ENCODE results near the gene HOXC11.

HOXC11 gene

DNA sequence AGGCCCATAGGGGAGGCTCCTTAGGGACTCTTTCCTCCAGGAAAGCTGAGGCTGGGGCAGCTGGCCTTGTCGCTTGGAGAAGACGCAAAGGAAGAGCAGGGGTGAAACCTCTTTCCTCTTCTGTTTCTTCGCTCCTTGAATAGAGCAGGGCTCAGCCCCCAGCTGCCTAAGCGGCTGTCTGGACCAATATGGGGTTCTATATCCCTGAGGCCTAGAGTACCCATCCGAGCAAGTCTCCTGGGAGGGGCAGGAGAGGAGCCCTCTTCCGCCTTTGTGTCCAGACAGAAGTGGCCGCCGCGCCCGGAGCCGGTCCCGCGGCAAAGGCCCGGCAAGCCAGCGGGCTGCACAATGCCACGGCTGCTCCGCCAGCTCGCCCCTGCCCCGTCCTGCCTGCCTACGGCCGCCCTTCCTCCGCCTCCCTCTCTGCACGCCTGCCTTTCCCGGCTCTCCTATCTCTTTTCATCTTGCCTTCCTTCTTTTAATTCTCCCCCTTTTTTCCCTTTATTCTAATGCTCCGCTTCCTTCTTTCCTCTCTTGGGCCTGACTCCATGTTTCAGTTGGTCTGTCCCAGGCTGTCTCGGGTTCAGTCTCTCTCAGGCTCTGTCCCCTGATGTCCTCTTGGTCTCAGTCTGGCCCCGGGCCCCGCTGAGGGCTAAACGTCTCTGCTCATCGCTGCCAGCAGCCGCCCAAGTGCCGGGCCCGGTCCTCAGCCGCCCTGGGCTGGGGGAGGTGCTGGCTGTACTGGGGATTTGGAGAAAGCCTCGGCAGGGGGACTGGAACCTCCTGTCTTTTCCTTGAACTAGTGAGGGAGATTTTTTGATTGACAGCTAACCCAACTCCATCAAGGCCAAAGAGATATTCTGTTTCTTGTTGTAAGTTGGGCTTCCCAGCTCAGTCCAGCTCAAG lies 24.5 kb downstream of the HOXC11 start:
- no peak for DNase-seq

DNA sequence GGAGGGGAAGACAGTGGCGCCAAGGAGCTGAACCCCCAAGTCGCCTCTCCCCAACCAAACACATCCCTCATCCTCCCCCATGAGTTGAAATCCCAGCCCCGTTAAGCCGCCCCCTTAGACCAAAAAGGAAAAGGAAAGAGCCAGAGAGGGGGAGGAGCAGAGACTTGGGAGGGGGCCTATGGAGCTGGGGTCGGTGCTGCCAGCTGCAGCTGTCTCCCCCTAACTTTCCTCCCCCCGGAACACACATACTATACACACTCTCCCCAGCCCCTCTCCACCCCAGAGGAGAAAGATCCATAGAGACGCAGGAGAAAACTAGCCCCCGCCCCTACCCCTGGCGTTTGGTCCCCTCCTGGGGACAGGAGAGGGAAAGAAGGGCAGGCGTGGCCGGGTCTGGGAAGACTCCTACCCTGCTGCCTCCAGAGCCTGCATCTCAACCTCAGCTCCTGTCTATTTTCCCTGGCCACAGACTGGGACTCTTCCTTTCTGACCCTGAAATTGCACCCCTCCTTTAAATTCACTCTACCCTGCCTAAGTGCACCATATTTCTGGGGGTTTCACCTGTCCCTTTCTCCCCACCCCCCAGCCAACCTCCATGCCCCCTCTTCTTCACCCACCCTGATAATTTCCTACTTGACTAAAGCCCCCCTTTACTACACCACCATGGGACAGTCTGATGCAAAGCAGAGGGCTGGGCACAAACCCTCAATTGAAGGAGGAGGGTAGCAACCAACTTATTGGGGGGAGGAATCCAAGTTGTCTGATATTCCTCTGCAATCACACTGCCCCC lies 25.4 kb downstream of the HOXC11 start:
- no peak for DNase-seq

DNA sequence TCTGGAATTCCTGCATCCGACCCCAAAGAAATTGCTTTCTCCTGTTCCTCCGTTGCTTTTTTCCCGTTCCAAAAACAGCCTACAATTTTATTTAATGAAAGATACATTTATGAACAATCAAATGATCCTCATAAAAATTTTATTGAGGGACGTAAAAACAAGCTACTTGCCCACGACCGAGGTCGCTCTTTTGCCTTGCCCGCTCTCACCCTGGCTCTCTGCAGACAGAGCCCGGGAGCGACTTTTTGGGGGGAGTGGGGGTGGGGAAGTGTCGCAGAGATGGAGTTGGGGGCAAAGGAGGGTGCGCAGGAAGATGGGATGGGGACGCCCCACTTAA lies 25.9 kb downstream of the HOXC11 start:
- no peak for DNase-seq

DNA sequence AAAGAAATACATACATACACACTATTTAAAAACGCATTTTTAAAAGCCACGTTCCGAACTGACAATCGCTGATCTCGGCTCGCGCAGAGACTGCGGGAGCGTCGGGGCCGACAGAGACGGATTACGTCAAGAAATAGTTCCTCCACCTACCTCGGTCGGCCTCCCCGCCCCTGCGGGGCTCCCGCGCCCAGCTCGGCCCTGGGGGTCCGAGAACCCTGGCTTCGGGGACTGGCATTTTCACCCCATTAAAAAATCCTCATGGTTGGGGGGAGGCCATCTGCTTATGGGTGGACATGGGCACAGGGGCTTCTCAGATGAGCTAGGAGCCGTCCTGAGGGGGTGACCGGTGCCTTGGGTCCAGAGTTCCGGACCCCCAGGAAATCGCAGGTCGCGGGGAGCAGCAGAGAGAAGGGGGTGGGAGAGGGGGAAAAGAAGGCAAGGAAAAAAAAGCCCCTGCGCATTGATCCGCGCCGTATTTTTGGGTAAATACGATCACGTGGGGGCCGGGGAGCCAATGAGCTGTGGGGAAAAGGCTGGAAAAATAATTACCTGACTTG lies 26.7 kb downstream of the HOXC11 start:
- no peak for DNase-seq

DNA sequence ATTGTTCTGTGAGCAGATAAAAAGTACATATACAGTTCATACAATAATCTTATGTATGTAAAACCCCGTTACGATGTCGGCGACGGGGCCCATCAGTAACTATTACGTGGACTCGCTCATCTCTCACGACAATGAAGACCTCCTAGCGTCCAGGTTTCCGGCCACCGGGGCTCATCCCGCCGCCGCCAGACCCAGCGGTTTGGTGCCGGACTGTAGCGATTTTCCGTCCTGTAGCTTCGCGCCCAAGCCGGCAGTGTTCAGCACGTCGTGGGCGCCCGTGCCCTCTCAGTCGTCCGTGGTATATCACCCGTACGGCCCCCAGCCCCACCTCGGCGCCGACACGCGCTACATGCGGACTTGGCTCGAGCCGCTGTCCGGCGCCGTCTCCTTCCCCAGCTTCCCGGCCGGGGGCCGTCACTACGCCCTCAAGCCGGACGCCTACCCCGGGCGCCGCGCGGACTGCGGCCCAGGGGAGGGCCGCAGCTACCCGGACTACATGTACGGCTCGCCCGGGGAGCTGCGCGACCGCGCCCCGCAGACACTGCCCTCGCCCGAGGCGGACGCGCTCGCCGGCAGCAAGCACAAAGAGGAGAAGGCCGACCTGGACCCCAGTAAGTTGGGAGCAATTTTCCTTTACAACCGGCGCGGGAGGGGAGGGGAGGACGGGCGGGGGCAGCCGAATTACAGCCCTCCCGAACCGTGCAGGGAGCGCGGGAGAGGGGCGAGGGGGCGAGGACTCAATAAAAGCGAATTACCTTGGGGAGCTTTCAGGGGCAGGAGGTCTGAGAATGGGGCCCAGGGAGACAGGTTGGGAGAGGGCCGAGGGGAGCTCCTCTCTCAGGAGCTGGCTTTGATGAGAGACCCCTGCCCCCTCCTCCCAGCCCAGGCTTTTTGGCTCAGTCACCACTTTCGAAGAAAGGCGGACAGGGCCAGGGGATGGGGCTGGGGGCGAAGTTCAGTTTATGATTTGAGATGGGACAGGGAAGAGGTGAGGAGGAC lies 27.5 kb downstream of the HOXC11 start, which contains the start of gene HOXC9:
TSS of gene HOXC9 (plus strand) at position 46 of the 999 bp plus-strand sequence. CDS start at position 74, 28 bp downstream.
- DNase-seq = peak; percentile 83

DNA sequence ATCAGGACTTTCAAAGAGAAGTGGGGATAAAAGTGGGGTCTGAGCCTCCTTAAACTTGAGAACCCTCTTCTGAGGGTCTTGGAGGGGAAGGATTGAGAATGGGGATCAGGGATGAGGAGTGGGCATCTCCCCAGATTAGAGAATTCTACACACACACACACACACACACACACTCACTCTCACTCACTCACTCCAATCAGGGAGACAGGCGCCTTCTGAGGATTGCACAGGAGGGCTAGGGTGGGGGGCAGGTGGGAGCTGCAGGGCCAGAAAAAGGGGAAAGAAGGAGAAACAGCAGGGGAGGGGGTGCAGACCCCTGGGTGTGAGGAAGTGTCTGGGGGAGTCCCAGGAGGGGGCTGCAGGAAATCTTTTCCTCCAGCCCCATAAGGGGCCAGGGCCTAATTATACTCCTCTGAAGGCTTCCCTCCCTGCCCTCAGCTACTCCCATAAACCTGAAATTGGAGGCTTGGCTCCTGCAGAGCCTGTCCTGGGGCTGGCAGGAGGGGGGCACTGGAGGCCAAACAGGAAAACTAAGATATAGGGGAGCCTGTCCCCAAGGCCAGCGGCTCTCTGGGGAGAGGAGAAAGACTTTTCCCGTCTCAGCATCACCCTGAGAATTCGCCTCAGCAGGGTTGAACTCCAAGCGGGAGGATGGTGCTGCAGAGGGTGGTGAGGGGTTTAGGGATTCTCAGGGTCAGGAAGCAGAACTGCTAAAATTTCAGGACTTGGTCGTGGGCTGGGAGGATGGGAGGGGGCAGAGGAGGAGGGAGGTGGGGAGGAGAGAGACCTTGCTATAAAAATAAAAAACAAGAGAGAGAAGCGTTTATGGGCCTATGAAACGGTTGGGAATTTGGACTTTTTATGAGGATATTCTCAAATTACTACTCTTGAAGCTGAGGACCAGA lies 28.6 kb downstream of the HOXC11 start:
- peak; percentile 74 for DNase-seq

DNA sequence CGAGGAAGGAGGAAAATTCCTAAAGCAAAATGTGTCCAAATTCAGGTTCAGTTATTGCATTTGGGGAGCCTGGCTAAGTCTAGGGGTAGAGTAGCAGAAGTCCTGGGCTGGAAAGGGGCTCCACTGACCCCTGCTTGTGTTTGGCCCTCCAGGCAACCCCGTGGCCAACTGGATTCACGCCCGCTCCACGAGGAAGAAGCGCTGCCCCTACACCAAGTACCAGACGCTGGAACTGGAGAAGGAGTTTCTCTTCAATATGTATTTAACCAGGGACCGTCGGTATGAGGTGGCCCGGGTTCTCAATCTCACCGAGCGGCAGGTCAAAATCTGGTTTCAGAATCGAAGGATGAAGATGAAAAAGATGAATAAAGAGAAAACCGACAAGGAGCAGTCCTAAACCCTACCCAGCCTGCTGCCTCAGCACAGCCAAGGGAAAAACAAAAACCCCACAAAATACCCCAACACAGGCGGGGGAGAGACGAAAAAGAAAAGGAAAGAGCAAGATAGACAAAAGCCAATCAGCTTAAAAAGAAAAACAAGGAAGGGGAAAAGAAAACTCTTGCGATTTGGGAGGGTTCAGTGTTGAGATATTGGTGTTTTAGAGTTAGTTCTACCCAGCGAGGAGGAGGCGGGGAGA lies 29.5 kb downstream of the HOXC11 start:
- DNase-seq = peak; percentile 67

DNA sequence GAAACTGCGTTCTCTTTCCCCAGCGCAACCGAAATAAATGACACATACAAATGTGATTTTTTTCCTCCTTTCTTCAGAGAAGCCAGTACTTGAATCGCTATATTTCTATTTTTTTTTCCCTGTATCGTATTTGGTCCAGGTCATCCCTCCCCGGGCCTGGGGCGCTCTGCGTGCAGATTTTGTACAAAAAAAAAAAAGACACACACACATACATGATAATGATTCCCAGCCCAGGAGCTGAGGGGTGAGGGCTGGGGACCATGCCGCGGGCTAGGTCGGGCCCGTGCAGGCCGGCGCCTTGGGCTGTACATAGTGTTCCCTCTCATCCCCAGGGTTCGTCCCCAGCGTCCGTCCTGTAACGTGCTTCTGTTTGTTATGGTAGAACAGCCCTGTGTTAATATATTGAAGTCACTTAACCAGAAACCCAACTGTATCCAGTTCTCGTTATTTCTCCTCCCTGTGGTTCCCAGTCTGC lies 30.0 kb downstream of the HOXC11 start:
- peak; percentile 67 for DNase-seq

DNA sequence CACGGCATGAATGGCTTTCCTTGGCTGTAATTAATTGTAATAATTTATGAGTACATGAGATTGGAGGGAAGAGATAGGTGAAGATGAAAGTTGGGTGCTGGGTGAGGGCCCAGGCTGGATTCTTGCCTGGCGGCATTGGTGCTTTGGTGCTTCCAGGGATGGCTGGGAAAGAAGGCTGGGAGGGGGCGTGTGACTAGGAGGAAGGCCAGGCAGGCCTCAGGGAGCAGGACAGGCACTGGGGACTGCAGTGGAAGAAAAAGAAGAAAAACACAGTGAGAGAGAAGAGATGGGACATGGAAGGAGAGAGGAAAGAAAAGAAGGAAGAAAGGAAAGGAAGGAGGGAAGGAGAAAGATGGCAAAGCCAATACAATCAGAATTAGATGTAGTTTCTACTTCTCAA lies 30.7 kb downstream of the HOXC11 start:
- DNase-seq = peak; percentile 74

DNA sequence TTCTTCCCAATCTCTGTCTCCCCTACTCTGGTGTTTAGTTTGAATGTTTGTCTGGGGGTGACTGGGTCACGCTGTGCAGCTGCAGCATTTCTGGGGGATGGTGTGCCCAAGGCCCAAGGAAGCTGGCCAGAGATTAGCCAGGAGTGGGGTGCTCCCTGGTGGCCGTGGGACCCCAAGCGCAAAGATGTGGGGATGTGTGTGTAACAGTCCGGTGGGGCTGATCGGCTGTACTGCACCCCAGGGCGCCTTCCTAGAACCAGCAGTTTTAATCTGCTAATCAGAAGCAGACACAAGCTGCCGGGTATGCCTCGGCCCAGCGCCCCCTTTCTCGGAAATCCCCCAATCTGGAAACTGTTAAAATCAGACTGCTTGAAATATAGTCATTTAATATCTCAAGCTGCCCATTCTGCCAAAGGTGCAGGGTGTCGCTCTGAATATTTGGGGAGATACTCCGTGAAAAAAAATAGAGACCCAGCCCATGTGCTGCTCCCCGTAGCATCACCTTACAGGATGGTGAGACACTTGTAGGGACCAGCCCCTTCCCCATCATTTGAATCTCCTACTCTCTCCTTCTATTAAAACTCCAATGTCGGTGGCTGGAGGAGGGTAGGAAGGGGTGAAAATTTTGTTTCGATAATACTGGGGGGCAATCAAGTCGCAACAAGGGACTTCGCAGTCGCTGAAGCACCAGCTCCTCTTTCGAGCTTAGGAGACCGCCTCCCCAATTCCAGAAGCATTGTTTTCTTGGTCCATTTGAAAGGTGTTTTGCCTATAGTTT lies 31.3 kb downstream of the HOXC11 start:
- no peak for DNase-seq

DNA sequence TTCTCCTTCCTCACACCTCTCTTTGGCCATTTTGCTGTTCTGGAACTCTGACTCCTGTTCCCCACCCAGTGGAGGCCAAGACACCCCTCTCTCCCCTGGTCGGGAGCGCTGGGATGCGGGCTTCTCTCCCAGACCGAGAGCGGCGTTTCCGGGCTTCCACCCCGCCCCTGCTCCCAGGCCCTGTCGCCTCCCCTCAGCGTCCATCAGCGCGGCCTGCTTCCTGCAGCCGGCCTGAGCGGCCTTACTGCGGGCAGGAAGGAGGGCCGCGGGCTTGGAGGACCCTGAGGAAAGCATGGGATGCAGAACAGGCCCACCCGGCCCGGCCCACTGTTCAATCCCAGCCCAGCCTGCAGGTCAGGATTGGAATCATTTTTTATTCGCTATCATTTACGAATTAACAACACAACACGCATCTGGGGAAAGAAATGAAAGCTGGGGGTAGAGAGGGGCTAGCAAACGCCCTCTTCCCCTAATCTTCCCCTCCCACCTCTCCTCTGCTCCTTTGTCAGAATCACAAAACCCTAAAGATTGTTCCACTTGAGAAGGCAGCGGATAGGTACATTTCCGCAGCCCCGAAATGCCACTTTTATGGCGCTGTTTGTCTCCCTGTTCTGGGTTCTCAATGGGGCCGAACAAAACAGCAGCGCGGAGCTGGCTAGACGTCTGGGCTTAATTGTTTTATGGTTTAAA lies 32.1 kb downstream of the HOXC11 start:
- peak; percentile 82 for DNase-seq

DNA sequence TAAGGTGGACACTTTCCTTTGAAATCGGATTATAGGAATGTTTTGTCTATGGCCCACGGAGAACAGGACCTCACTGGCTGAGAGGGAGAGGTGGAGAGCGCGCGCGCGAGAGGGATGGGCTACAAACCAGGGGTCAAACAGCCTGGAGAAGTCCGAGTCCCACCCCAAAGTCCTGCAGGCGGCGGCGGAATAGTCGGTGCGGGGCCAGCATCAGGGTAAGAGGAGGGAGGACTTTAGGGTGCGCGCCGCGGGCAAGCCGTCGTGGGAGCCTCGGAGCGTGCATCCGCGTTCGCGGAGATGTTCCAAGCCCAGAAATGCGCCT lies 32.6 kb downstream of the HOXC11 start:
- peak; percentile 86 for DNase-seq

DNA sequence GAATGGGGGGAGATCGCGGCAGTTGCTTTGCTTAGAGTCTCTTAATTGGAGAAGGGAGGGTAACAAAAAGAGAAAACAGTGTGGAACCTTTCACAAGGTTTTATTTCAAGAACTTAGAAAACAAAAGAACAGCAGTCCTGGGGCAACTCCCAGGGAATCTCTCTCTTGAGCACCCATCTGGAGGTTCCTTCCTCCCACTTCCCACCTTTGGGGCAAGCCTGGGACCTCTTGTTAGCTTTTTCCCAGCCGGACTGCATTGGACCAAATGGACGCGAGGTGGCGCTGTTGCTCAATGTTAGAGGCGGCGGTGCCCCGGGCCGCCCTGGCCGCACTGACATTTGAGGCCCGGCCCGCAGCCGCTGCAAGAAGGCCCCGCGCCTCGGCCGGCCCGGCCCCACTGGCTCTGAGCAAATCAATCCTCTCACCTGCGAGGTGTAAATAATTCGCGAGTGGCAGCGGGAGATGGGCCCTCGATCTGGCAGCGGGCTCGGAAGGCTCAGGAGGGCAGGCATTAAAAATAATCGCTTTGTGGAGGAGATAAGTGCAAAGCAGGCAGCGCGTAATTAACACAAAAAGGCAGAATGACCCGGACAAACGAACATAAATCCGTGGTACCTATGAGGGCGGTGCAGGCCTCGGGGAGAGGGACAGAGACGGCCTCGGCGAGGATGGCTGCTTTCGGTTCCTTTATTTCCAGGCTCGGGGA lies 33.1 kb downstream of the HOXC11 start:
- DNase-seq = peak; percentile 93

DNA sequence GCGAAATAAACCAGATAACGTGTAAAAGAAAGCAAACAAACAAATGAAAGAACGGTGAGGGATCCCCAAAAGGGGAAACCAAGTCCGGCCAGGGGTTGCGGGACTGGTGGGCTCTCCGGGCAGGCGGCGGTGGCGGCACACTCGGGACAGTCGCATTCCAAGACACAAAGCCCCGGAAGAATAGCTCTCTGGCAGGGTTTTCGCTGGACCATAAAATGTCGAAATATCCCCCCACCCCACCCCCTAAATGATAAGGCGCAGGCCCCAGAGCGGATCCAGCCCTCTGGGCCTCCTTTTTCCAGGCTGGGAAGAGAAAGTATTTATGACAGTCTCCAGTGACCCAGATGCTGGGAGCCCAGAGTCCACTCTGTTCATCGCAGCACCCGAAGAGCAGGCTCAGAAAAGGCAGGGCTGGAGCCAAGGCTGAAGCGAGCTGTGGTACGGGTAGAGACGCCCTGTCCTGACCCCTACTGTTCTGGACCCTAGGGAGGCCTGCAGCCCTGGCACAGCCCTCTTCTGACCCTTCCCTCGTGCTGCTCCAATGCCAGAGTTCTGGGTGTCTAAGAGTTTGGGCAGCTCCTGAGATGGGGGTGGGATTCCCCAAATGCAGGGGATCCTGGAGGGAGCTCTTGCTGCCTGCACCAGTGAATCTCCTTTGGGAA lies 33.8 kb downstream of the HOXC11 start:
- no peak for DNase-seq

DNA sequence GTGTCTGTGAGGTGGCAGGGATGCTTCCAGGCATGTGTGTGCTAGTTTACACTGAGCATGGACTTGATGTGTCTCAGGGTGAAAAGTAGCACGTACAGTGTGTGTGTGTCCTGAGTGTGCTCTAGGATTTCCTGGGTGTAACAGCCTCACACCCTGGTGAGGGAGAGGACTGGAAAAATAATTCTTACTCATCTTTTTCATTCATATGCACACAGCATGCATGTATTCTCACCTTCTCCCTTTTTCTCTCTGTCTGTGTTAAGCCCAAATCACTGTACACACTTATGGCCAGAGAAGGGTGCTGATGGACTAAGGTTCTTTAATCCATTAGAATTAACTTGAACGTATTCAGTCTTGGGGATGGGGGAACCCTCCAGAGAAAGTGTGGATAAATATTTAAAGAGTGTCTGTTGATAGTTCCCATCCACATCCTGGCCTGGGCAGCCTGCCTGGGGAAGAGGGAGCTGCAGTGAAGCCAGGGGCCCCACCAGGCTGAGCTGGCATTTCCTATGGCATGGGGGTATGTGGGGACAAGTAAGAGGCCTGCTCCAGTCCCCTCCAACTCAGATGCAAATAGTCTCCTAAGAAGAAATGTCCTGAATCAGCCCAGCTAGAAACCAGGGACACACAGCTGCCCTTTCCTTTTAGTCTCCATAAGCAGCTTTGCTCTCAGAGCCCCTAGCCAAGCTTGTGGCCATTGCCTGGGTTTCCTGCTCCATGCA lies 34.8 kb downstream of the HOXC11 start:
- DNase-seq = no peak

DNA sequence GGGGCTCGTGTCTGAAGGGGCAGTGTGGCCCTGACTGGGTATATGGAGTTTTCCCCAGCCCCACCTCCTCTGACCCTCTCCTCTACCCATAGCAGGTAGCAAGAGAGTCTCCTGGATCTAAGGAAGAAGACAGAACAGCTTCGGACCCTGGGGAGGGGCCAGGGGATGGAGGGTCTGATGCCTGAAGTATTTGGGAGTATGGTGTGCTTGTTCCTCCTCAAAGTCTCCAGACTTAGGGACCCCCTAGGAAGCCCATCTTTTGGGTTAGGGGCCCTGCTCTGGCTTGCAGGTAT lies 35.3 kb downstream of the HOXC11 start:
- DNase-seq = no peak
